ENCODE data around the gene DTNA.

- TF ChIP-seq RAD21 (IDR thresholded peaks at IDR 0.05; ENCODE audit: low read depth) (no peak), CTCF (IDR thresholded peaks at IDR 0.05 in 2 of 3, conservative IDR thresholded peaks at IDR 0.05 in 1 of 3; ENCODE audit: borderline replicate concordance in 1 of 3, insufficient read depth in 1 of 3, low read depth in 2 of 3, low read length in 2 of 3) (no peak), POLR2A (IDR thresholded peaks at IDR 0.05; ENCODE audit: borderline replicate concordance, extremely low read depth, insufficient read depth, insufficient read length) (no peak), MAX (IDR thresholded peaks at IDR 0.05) (no peak), YY1 (IDR thresholded peaks at IDR 0.05; ENCODE audit: extremely low read depth, insufficient replicate concordance, low read depth, low read length) (no peak), POLR2AphosphoS5 (IDR thresholded peaks at IDR 0.05; ENCODE audit: low read depth, low read length) (no peak), ATF3 (IDR thresholded peaks at IDR 0.05) (no peak), REST (IDR thresholded peaks at IDR 0.05; ENCODE audit: low read depth) (no peak)
These were observed 176.1 kb downstream of the DTNA start for GRCh38 chr18:34886177-34886576.

All from HCT116 (cell line).